GM12874 (cell line): Measurements from ENCODE around the gene CFAP92.
A peak's percentile ranks its signal among the peaks of the same experiment; 100 is the strongest.

Source experiments
- CTCF ChIP-seq: IDR thresholded peaks from 2 replicates; pipeline ENCODE4 v1.5.1; 2011; ENCODE audit warnings: low read depth, mild to moderate bottlenecking, control low read depth, low read length, moderate library complexity; ENCODE audit not compliant: insufficient read depth

CFAP92 gene

GRCh38 chr3:129010310-129010956, 16.6 kb upstream of the CFAP92 start:
- TF ChIP-seq CTCF, result no peak

- TF ChIP-seq CTCF, result no peak
These were observed 15.4 kb upstream of the CFAP92 start for GRCh38 chr3:129009266-129009665.

- TF ChIP-seq CTCF, result no peak
These were observed 13.9 kb upstream of the CFAP92 start for GRCh38 chr3:129007792-129008191.

GRCh38 chr3:129006864-129007263, 13.0 kb upstream of the CFAP92 start:
- no peak for TF ChIP-seq CTCF

GRCh38 chr3:129005526-129006303, 11.8 kb upstream of the CFAP92 start:
- no peak for TF ChIP-seq CTCF

GRCh38 chr3:129004639-129005295, 10.9 kb upstream of the CFAP92 start:
- TF ChIP-seq CTCF, result no peak

- TF ChIP-seq CTCF, result 0 out of 2 replicates have a peak, but pooled peaks have one; percentile 18
These were observed 9.8 kb upstream of the CFAP92 start for GRCh38 chr3:129003578-129004112.
